HG02840 (cell line): ENCODE data around the gene B3GNT2.
"Not testable (repeated sequence)": the region's sequence is repeated elsewhere in the genome, so short reads cannot be mapped to it uniquely, and the experiment has no call there.

Experiments
- ATAC-seq: cut with Tn5 transposase; IDR thresholded peaks from one replicate; pipeline ENCODE4 v1.9.1; 2021; ENCODE audit warnings: mild to moderate bottlenecking, moderate library complexity, moderate number of reproducible peaks; ENCODE audit not compliant: unreplicated experiment, low FRiP score

B3GNT2 gene

GRCh38 chr2:62229082-62229605 lies 33.2 kb downstream of the B3GNT2 start:
- no peak for ATAC-seq

GRCh38 chr2:62231541-62231940 lies 35.6 kb downstream of the B3GNT2 start:
- ATAC-seq = no peak

GRCh38 chr2:62234755-62235655 lies 39.1 kb downstream of the B3GNT2 start:
- ATAC-seq = no peak

- ATAC-seq = no peak
Measured at GRCh38 chr2:62236499-62236898, 40.6 kb downstream of the B3GNT2 start.

- ATAC-seq = no peak
Measured at GRCh38 chr2:62238236-62238635, 42.3 kb downstream of the B3GNT2 start.

GRCh38 chr2:62240546-62240945 lies 44.6 kb downstream of the B3GNT2 start:
- ATAC-seq = no peak

- ATAC-seq = no peak
Measured at GRCh38 chr2:62243983-62244382, 48.1 kb downstream of the B3GNT2 start.

- no peak for ATAC-seq
Measured at GRCh38 chr2:62248226-62248625, 52.3 kb downstream of the B3GNT2 start.

- no peak for ATAC-seq
Measured at GRCh38 chr2:62250239-62250638, 54.3 kb downstream of the B3GNT2 start.

- ATAC-seq = no peak
Measured at GRCh38 chr2:62254424-62255266, 58.7 kb downstream of the B3GNT2 start.

GRCh38 chr2:62257466-62257865 lies 61.6 kb downstream of the B3GNT2 start:
- ATAC-seq = no peak

- ATAC-seq = no peak
Measured at GRCh38 chr2:62263076-62263715, 67.3 kb downstream of the B3GNT2 start.

GRCh38 chr2:62264186-62264585 lies 68.3 kb downstream of the B3GNT2 start:
- ATAC-seq = no peak

GRCh38 chr2:62265106-62265505 lies 69.2 kb downstream of the B3GNT2 start:
- no peak for ATAC-seq

- no peak for ATAC-seq
Measured at GRCh38 chr2:62266433-62267038, 70.6 kb downstream of the B3GNT2 start.

- no peak for ATAC-seq
Measured at GRCh38 chr2:62267696-62268095, 71.8 kb downstream of the B3GNT2 start.

GRCh38 chr2:62268681-62269188 lies 72.8 kb downstream of the B3GNT2 start:
- not testable (repeated sequence) for ATAC-seq

GRCh38 chr2:62270728-62271127 lies 74.8 kb downstream of the B3GNT2 start:
- no peak for ATAC-seq
